IMR-90 (cell line): Measurements from ENCODE around the gene IER3. TPM values are rescaled to one million over a fixed set of nuclear protein-coding genes. Genes with fewer than 3 reads are reported as not detected.

ENCODE experiments used
- ATAC-seq: fragments of 200-7000 bp; cut with Tn5 transposase; 2 replicates; pipeline ENCODE4 v1.9.1; 2020; ENCODE audit warnings: low read depth, mild to moderate bottlenecking, moderate library complexity
- BruUV-seq: library from RNA; stranded (reverse); fragments of 400-500 nt; replicated peaks from 2 replicates; lab custom pipeline; 2021; lab: Mats Ljungman, UMichigan
- CTCF ChIA-PET: fragments of 300-600 bp; formaldehyde crosslinking; extraction: SDS; loops from one replicate; lab custom pipeline; 2021; ENCODE audit warnings: antibody characterized with exemption; lab: Yijun Ruan, JAX
- POLR2A ChIA-PET: fragments of 300-600 bp; sonication (Branson Sonifier 250); formaldehyde crosslinking; loops from one replicate; lab custom pipeline; 2022; ENCODE audit warnings: antibody characterized with exemption; ENCODE audit not compliant: unreplicated experiment; lab: Charles Lee
- DNase-seq: peaks from one replicate; pipeline ENCODE4 v3.0.0; 2013
- H2AFZ ChIP-seq: replicated peaks from 2 replicates; pipeline ENCODE3; 2013; ENCODE audit warnings: low read length, mild to moderate bottlenecking; ENCODE audit not compliant: poor library complexity
- H2AK5ac ChIP-seq: 2 replicates; pipeline ENCODE4 v1.6.1; 2013; ENCODE audit warnings: low read depth, low read length, inconsistent platforms
- H2AK9ac ChIP-seq: replicated peaks from 2 replicates; pipeline ENCODE3; 2013; ENCODE audit warnings: mild to moderate bottlenecking, low read depth, low read length, moderate library complexity; ENCODE audit not compliant: poor library complexity
- H2BK120ac ChIP-seq: 2 replicates; pipeline ENCODE4 v1.6.1; 2013; ENCODE audit warnings: low read depth, low read length, inconsistent platforms
- H2BK15ac ChIP-seq: 3 replicates; pipeline ENCODE4 v1.6.1; 2013; ENCODE audit warnings: low read depth, low read length, inconsistent platforms
- H2BK20ac ChIP-seq: 2 replicates; pipeline ENCODE4 v1.6.1; 2013; ENCODE audit warnings: low read depth, mild to moderate bottlenecking, inconsistent platforms, low read length, moderate library complexity
- H2BK5ac ChIP-seq: 2 replicates; pipeline ENCODE4 v1.6.1; 2013; ENCODE audit warnings: mild to moderate bottlenecking, low read depth, low read length, inconsistent platforms; ENCODE audit not compliant: poor library complexity, severe bottlenecking
- H3K14ac ChIP-seq: replicated peaks from 2 replicates; pipeline ENCODE4 v1.6.1; 2013; ENCODE audit warnings: low read depth, low read length, inconsistent platforms
- H3K18ac ChIP-seq: 2 replicates; pipeline ENCODE4 v1.6.1; 2013; ENCODE audit warnings: low read depth, low read length, control low read depth
- H3K23ac ChIP-seq: 2 replicates; pipeline ENCODE4 v1.6.1; 2013; ENCODE audit warnings: low read depth, low read length, inconsistent platforms
- H3K27ac ChIP-seq: 2 replicates; pipeline ENCODE4 v1.5.1; 2013; ENCODE audit warnings: mild to moderate bottlenecking, control low read depth, low read length; ENCODE audit not compliant: insufficient read depth
- H3K27me3 ChIP-seq: 2 replicates; pipeline ENCODE4 v1.6.1; 2013; ENCODE audit warnings: low read length; ENCODE audit not compliant: control insufficient read depth, insufficient read depth
- H3K36me3 ChIP-seq: 2 replicates; pipeline ENCODE4 v1.6.1; 2013; ENCODE audit warnings: low read length, mixed read lengths; ENCODE audit not compliant: control insufficient read depth, insufficient read depth
- H3K4ac ChIP-seq: 2 replicates; pipeline ENCODE4 v1.6.1; 2013; ENCODE audit warnings: low read depth, low read length, inconsistent platforms
- H3K4me1 ChIP-seq: 2 replicates; pipeline ENCODE4 v1.6.1; 2013; ENCODE audit warnings: low read length, mixed read lengths; ENCODE audit not compliant: control insufficient read depth, insufficient read depth
- H3K4me2 ChIP-seq: 2 replicates; pipeline ENCODE4 v1.6.1; 2013; ENCODE audit warnings: low read depth, mild to moderate bottlenecking, control low read depth, low read length, moderate library complexity
- H3K4me3 ChIP-seq: 2 replicates; pipeline ENCODE4 v1.5.1; 2013; ENCODE audit warnings: low read depth, mild to moderate bottlenecking, control low read depth, low read length, moderate library complexity; ENCODE audit not compliant: insufficient read depth
- H3K56ac ChIP-seq: 2 replicates; pipeline ENCODE4 v1.6.1; 2013; ENCODE audit warnings: low read length, inconsistent platforms; ENCODE audit not compliant: insufficient read depth; ENCODE audit errors: extremely low read depth
- H3K79me1 ChIP-seq, 2 experiments: 2 replicates each; pipeline ENCODE4 v1.6.1; 2013; ENCODE audit warnings: low read length in 2 of 2, inconsistent platforms in 1 of 2, low read depth in 1 of 2
- H3K9ac ChIP-seq: 2 replicates; pipeline ENCODE4 v1.6.1; 2013; ENCODE audit warnings: low read depth, low read length, control low read depth
- H3K9me1 ChIP-seq: 2 replicates; pipeline ENCODE4 v1.6.1; 2013; ENCODE audit warnings: low read length, inconsistent platforms; ENCODE audit not compliant: insufficient read depth
- H3K9me3 ChIP-seq: 2 replicates; pipeline ENCODE4 v1.6.1; 2013; ENCODE audit warnings: low read length; ENCODE audit not compliant: control insufficient read depth, insufficient read depth
- H4K20me1 ChIP-seq: 2 replicates; pipeline ENCODE4 v1.6.1; 2013; ENCODE audit warnings: low read length, inconsistent platforms; ENCODE audit not compliant: insufficient read depth
- H4K5ac ChIP-seq: 2 replicates; pipeline ENCODE4 v1.6.1; 2013; ENCODE audit warnings: mild to moderate bottlenecking, low read depth, low read length, control low read depth
- H4K8ac ChIP-seq, 2 experiments: 2 replicates each; pipeline ENCODE4 v1.6.1; 2013; ENCODE audit warnings: low read depth in 2 of 2, low read length in 2 of 2, control low read depth in 1 of 2, inconsistent platforms in 1 of 2
- H4K91ac ChIP-seq: 2 replicates; pipeline ENCODE4 v1.6.1; 2013; ENCODE audit warnings: low read depth, low read length, inconsistent platforms; ENCODE audit not compliant: insufficient read depth
- BHLHE40 ChIP-seq: fragments of 150-350 bp; IDR thresholded peaks from 2 replicates; pipeline ENCODE4 v1.6.1; 2016; ENCODE audit warnings: mild to moderate bottlenecking, low read depth, low read length
- CEBPB ChIP-seq: IDR thresholded peaks from 2 replicates; pipeline ENCODE4 v1.6.1; 2012; ENCODE audit warnings: low read depth, low read length, improper control_type of control experiment
- CHD1 ChIP-seq: IDR thresholded peaks from 2 replicates; pipeline ENCODE4 v1.6.1; 2012; ENCODE audit warnings: low read depth, low read length, improper control_type of control experiment
- FOS ChIP-seq: fragments of 150-350 bp; IDR thresholded peaks from 2 replicates; pipeline ENCODE4 v1.6.1; 2016; ENCODE audit warnings: low read depth, low read length
- MAFK ChIP-seq: IDR thresholded peaks from 2 replicates; pipeline ENCODE4 v1.6.1; 2012; ENCODE audit warnings: low read depth, low read length, improper control_type of control experiment
- MAZ ChIP-seq: IDR thresholded peaks from 2 replicates; pipeline ENCODE4 v1.6.1; 2012; ENCODE audit warnings: low read depth, mild to moderate bottlenecking, low read length, improper control_type of control experiment, moderate library complexity, borderline replicate concordance
- NFE2L2 ChIP-seq: fragments of 150-350 bp; IDR thresholded peaks from 2 replicates; pipeline ENCODE4 v1.6.1; 2016; ENCODE audit warnings: low read depth, mild to moderate bottlenecking, low read length
- POLR2A ChIP-seq: IDR thresholded peaks from 2 replicates; pipeline ENCODE4 v1.6.1; 2012; ENCODE audit warnings: mild to moderate bottlenecking, low read depth, low read length
- RAD21 ChIP-seq: IDR thresholded peaks from 2 replicates; pipeline ENCODE4 v1.6.1; 2012; ENCODE audit warnings: low read length, improper control_type of control experiment
- RCOR1 ChIP-seq: IDR thresholded peaks from 2 replicates; pipeline ENCODE4 v1.6.1; 2012; ENCODE audit warnings: mild to moderate bottlenecking, low read length, improper control_type of control experiment; ENCODE audit not compliant: insufficient replicate concordance
- RFX5 ChIP-seq: IDR thresholded peaks from 2 replicates; pipeline ENCODE4 v1.8.0; 2012; ENCODE audit warnings: low read depth, mild to moderate bottlenecking, low read length, moderate library complexity
- SMC3 ChIP-seq: fragments of 150-350 bp; IDR thresholded peaks from 2 replicates; pipeline ENCODE4 v1.6.1; 2016; ENCODE audit warnings: low read depth, mild to moderate bottlenecking, antibody characterized with exemption, low read length, moderate library complexity
- WGBS, 2 experiments: methylation state at CpG; one replicate each; pipeline versions ENCODE4 v1.1.5 to v1.1.7; 2013; ENCODE audit warnings: missing lambda C conversion rate in 2 of 2; ENCODE audit not compliant: insufficient read length in 1 of 2; ENCODE audit errors: extremely low coverage in 2 of 2; 5-methylcytosine and 5-hydroxymethylcytosine counted together
- dilution Hi-C: fragments of 300-500 bp; cut with HindIII; formaldehyde crosslinking; loops from one replicate; pipeline ENCODE4 v1.14.3; 2018; ENCODE audit warnings: low sequenced_read_pairs; ENCODE audit not compliant: unreplicated experiment
- in situ Hi-C: fragments of 300-500 bp; cut with MboI; formaldehyde crosslinking; loops from 3 replicates; pipeline ENCODE4 v1.14.3; 2019; ENCODE audit warnings: low sequenced_read_pairs, inconsistent platforms, mixed read lengths
- intact Hi-C: fragments of 100-400 bp; cut with micrococcal nuclease; formaldehyde crosslinking; loops from 2 replicates; pipeline ENCODE4 v1.10.0; 2022
- polyA plus RNA-seq, 3 experiments: library from polyadenylated mRNA; depleted of rRNA; stranded (reverse); fragments of >200 nt; gene quantifications; 2 replicates each; pipeline ENCODE4 v1.2.3, GENCODE V29; 2012; ENCODE audit warnings: low replicate concordance in 1 of 3
- total RNA-seq: library from RNA; depleted of rRNA; stranded (reverse); fragments of >200 nt; gene quantifications from 2 replicates; pipeline ENCODE4 v1.2.3, GENCODE V29; 2012
- TF ChIP-seq, protein P1 (sequence below): fragments of 150-350 bp; IDR thresholded peaks from 2 replicates; pipeline ENCODE4 v1.6.1; 2017; ENCODE audit warnings: mild to moderate bottlenecking, antibody characterized with exemption, low read length, low read depth

IER3 gene
- total and polyA plus RNA-seq, 2 of the 4 experiments (the other 2 are of a cell fraction), result 38.4 to 159 TPM

DNA sequence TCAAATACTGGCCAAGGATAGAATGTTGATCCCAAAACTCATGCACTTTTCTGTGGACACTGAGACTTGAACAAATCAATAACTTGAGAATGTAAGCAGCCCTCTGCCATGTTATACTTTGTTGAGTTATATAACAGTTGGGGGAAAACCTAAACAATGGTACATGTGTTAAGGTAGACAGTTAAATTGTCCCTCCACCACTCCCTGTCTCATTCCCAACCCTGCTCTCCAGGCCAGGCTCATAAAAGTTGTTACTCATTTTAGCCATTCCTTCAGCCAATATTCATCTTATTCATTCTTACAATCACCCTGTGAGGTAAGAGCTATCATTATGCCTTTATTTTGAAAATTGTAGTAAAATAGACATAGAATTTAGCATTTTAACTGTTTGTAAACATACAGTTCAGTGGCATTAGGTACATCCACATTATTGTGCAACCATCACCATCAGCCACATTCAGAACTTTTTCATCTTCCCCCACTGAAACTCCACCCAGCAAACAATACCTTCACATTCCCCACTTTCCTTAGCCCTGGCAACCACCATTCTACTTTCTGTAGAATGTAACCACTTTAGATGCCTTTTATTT is 38.2 kb upstream of the IER3 start (continued):
- no peak for TF ChIP-seq MAZ

DNA sequence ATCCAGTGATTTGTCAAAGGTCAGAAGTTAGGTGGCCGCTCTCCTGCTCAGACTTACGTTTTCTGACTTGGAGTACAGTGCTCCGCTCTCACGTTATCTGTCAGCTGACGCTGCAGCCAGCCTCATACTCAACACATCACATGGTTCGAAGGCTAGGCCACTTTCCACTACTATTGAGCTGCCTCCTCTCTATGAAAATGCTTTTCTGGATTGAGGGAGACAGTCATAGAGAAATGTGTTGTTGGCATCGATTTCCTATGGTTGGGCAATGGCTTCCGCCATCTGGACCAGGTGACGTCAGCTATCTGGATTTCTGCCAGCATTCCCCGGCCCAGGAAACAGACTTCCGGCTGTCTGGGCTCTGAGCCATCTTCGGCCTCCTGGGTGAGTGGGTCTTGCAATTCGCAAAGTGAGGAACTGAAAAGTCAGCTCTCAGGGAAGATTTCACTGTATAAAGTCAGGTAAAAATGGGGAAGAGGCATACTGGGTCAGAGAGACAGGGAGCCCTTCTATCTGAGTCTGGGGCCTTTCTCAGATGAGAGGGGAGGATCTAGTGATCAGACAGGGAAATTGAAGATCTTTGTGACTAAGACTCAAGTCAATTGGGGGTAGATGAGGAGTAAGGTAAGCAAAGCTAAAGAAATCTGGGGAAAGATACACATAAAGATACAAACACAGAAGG is 37.5 kb upstream of the IER3 start:
- Histone ChIP-seq H3K9ac (peak overlapping the region; percentile 82), H3K27ac (peak overlapping the region; percentile 84), H3K18ac (peak overlapping the region; percentile 72), H2BK20ac (peak overlapping the region; percentile 93), H3K9me1 (peaks cover 19% of the 10 kb centered on the region), H3K4me2 (peak overlapping the region; percentile 64), H2BK15ac (peak overlapping the region; percentile 91), H3K36me3 (no peaks in the 10 kb centered on the region), H3K23ac (peak overlapping the region; percentile 84), H4K8ac (peak overlapping the region; percentile 63 to 93), H3K79me1 (peaks cover 9 to 20% of the 10 kb centered on the region in 2 experiments; a peak in 3 of 4 replicates), H4K91ac (peak overlapping the region; percentile 97), H2BK120ac (peak overlapping the region; percentile 84), H3K4me3 (no peak overlapping the region), H2BK5ac (peak overlapping the region; percentile 98), H3K4ac (peak overlapping the region; percentile 92), H3K4me1 (peaks cover 31% of the 10 kb centered on the region), H4K5ac (peak overlapping the region; percentile 93), H2AFZ (peak overlapping the region; percentile 74), H4K20me1 (no peaks in the 10 kb centered on the region), H3K56ac (peak overlapping the region; percentile 97), H3K14ac (peak overlapping the region; percentile 76), H2AK5ac (peak overlapping the region; percentile 86), H2AK9ac (peak overlapping the region; percentile 45), H3K9me3 (no peaks in the 10 kb centered on the region), H3K27me3 (no peaks in the 10 kb centered on the region)
- POLR2A ChIA-PET, result interaction anchor here (0.8 to 1.5 kb wide), 9 partner anchors 9 to 167 kb away, joined by 3 to 11 read pairs (median 3); partner anchors contain the start of genes FLOT1 and GTF2H4
- ATAC-seq, result peak; percentile 81
- CTCF ChIA-PET, result interaction anchor here (0.6 to 1.6 kb wide), 5 partner anchors 38 to 289 kb away, joined by 3 to 5 read pairs (median 3); partner anchors contain the start of gene IER3
- WGBS, 2 experiments, result 0% methylated on average over 3 of the region's 13 CpGs; no CpG with 5 or more reads in 1 of the 2 experiments
- in situ Hi-C loops (loop anchor here (5.0 kb wide), 2 partner anchors 35 to 40 kb away; partner anchors contain the start of genes FLOT1 and IER3), intact Hi-C loops (loop anchor here (1.0 kb wide), 2 partner anchors 30 to 40 kb away; partner anchors contain the start of gene FLOT1), dilution Hi-C loops (no loop called here)
- TF ChIP-seq RCOR1 (peak; percentile 26), RAD21 (peak; percentile 31; the same call in 1 of the 2 replicates), BHLHE40 (no peak; the same call in 1 of the 2 replicates), CHD1 (peak; percentile 72; the same call in 1 of the 2 replicates), FOS (peak; percentile 75), RFX5 (no peak), POLR2A (peak; percentile 38), CEBPB (peak; percentile 100), NFE2L2 (peak; percentile 48), MAFK (peak; percentile 38), SMC3 (no peak; the same call in 1 of the 2 replicates)
- TF ChIP-seq, protein P1, sequence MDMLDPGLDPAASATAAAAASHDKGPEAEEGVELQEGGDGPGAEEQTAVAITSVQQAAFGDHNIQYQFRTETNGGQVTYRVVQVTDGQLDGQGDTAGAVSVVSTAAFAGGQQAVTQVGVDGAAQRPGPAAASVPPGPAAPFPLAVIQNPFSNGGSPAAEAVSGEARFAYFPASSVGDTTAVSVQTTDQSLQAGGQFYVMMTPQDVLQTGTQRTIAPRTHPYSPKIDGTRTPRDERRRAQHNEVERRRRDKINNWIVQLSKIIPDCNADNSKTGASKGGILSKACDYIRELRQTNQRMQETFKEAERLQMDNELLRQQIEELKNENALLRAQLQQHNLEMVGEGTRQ, result peak; percentile 96
- no TSS peak for BruUV-seq
- DNase-seq, result peak; percentile 100
